ENCODE measurements around the gene SLC25A27. TPM values are rescaled to one million over a fixed set of nuclear protein-coding genes. Genes with fewer than 3 reads are reported as not detected.

Gene SLC25A27
- total and polyA plus RNA-seq, 2 experiments from 2014 or later: 8.5 to 16.2 TPM

GRCh38 chr6:46657642-46658041, 4.9 kb downstream of the SLC25A27 start:
- Histone ChIP-seq H3K27ac (ENCODE audit: low read depth) (no peak overlapping the region), H3K4me2 (no peak overlapping the region), H3K9me2 (ENCODE audit: insufficient read depth) (no peaks in the 10 kb centered on the region), H4K20me1 (replicated peaks; ENCODE audit: insufficient read depth) (no peaks in the 10 kb centered on the region; the same call in 1 of the 2 replicates), H2AFZ (no peak overlapping the region), H3K4me1 (ENCODE audit: insufficient read depth) (peaks cover 8% of the 10 kb centered on the region), H3K27me3 (ENCODE audit: insufficient read depth) (peaks cover 12% of the 10 kb centered on the region), H3K36me3 (ENCODE audit: insufficient read depth) (no peaks in the 10 kb centered on the region; the same call in 1 of the 2 replicates), H3K4me3 (no peak overlapping the region), H3F3A (replicated peaks; ENCODE audit: low read depth) (no peaks in the 10 kb centered on the region), H3K79me2 (replicated peaks; ENCODE audit: insufficient read depth) (no peaks in the 10 kb centered on the region)
- H3K4me1 Mint-ChIP-seq: peaks cover 6% of the 10 kb centered on the region; the same call in 1 of the 3 replicates
- no peak for ATAC-seq
- no peak for DNase-seq (ENCODE audit: low spot score)
- H3K4me3 Mint-ChIP-seq: no peak overlapping the region
- TF ChIP-seq STAT1 (IDR thresholded peaks at IDR 0.05; ENCODE audit: unreplicated experiment) (no peak), EZH2phosphoT487 (IDR thresholded peaks at IDR 0.05; ENCODE audit: unreplicated experiment) (no peak), NANOG (IDR thresholded peaks at IDR 0.05; ENCODE audit: borderline replicate concordance) (no peak), ZNF114 (CRISPR knock-in tag; IDR thresholded peaks at IDR 0.05) (no peak), POLR2AphosphoS5 (IDR thresholded peaks at IDR 0.05; ENCODE audit: low read depth) (no peak), ETS1 (IDR thresholded peaks at IDR 0.05) (no peak), ZNF331 (CRISPR knock-in tag; IDR thresholded peaks at IDR 0.05; ENCODE audit: low read depth) (no peak), JUNB (IDR thresholded peaks at IDR 0.05; ENCODE audit: unreplicated experiment) (no peak), EZH2 (IDR thresholded peaks at IDR 0.05; ENCODE audit: low read depth, unreplicated experiment) (no peak), REST (IDR thresholded peaks at IDR 0.05; ENCODE audit: unreplicated experiment) (no peak), ZNF462 (CRISPR knock-in tag; IDR thresholded peaks at IDR 0.05) (no peak), CREB1 (CRISPR knock-in tag; IDR thresholded peaks at IDR 0.05; ENCODE audit: low read depth) (no peak)
- TF ChIP-seq, protein P1, sequence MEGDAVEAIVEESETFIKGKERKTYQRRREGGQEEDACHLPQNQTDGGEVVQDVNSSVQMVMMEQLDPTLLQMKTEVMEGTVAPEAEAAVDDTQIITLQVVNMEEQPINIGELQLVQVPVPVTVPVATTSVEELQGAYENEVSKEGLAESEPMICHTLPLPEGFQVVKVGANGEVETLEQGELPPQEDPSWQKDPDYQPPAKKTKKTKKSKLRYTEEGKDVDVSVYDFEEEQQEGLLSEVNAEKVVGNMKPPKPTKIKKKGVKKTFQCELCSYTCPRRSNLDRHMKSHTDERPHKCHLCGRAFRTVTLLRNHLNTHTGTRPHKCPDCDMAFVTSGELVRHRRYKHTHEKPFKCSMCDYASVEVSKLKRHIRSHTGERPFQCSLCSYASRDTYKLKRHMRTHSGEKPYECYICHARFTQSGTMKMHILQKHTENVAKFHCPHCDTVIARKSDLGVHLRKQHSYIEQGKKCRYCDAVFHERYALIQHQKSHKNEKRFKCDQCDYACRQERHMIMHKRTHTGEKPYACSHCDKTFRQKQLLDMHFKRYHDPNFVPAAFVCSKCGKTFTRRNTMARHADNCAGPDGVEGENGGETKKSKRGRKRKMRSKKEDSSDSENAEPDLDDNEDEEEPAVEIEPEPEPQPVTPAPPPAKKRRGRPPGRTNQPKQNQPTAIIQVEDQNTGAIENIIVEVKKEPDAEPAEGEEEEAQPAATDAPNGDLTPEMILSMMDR (conservative IDR thresholded peaks at IDR 0.05; ENCODE audit: low read depth in 2 of 2): no peak
- no peak overlapping the region for H3K27ac Mint-ChIP-seq
- H3K27me3 Mint-ChIP-seq (ENCODE audit: insufficient read depth, low read depth, poor library complexity): peaks cover 12% of the 10 kb centered on the region
- peaks cover 4% of the 10 kb centered on the region; the same call in 1 of the 3 replicates for H3K36me3 Mint-ChIP-seq (ENCODE audit: low read depth)
- H3K9me3 Mint-ChIP-seq: no peaks in the 10 kb centered on the region; the same call in 2 of the 3 replicates

Data from GM23338 (cell line).